Loucy (cell line): ENCODE measurements around the gene SLC18A3.

ENCODE experiments used
- EZH2phosphoT487 ChIP-seq: fragments of 200-600 bp; IDR thresholded peaks from 2 replicates; pipeline ENCODE4 v1.6.1; 2018; ENCODE audit warnings: antibody characterized with exemption, mild to moderate bottlenecking, moderate library complexity, borderline replicate concordance
- TF ChIP-seq, protein P1 (sequence below): fragments of 200-600 bp; sonication (generic); conservative IDR thresholded peaks from 2 replicates; pipeline ENCODE4 v1.5.1; 2014; ENCODE audit warnings: mild to moderate bottlenecking, antibody characterized with exemption, low read length

DNA sequence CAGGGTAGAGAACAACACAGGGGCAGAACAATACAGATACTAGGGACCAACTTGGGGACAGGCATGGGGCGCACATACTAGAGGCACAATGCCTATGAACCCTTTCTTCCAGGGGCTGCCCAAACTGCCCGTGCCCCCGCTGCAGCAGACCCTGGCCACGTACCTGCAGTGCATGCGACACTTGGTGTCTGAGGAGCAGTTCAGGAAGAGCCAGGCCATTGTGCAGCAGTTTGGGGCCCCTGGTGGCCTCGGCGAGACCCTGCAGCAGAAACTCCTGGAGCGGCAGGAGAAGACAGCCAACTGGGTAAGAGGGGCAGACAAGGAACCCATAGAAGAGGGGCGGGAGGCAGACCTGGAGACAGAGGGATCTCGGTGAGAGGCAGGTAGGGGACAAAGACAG, 9.5 kb downstream of the SLC18A3 start:
- TF ChIP-seq, protein P1, sequence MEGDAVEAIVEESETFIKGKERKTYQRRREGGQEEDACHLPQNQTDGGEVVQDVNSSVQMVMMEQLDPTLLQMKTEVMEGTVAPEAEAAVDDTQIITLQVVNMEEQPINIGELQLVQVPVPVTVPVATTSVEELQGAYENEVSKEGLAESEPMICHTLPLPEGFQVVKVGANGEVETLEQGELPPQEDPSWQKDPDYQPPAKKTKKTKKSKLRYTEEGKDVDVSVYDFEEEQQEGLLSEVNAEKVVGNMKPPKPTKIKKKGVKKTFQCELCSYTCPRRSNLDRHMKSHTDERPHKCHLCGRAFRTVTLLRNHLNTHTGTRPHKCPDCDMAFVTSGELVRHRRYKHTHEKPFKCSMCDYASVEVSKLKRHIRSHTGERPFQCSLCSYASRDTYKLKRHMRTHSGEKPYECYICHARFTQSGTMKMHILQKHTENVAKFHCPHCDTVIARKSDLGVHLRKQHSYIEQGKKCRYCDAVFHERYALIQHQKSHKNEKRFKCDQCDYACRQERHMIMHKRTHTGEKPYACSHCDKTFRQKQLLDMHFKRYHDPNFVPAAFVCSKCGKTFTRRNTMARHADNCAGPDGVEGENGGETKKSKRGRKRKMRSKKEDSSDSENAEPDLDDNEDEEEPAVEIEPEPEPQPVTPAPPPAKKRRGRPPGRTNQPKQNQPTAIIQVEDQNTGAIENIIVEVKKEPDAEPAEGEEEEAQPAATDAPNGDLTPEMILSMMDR, result no peak; the same call in 1 of the 2 replicates
- no peak for TF ChIP-seq EZH2phosphoT487
